ENCODE measurements around the gene VAPA. TPM values are rescaled to one million over a fixed set of nuclear protein-coding genes. Genes with fewer than 3 reads are reported as not detected.

Gene VAPA
- polyA plus RNA-seq, 1 donor (not counting 4 experiments of a cell fraction or from before 2014, with no cell fraction given): 350 TPM

DNA sequence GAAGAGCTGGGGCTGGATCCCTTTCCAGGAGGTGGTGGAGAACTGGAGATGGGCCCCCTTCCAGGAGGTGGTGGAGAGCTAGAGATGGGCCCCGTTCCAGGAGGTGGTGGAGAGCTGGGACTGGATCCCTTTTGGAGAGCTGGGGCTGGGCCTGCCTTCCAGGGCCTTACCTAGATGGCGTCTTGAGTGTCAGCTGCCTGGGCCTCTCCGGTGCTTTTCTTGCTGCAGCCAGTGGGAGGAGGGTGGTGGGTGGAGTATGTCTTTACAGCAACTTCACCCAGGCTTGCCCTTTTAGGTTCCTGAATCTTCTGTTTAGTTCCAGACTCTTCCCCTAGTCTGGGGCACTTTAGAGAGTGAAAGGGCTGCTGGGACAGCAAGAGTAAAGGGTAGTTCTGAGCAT, 47.2 kb upstream of the VAPA start:
- Histone ChIP-seq H3K4me3 (ENCODE audit: control insufficient read depth in 2 of 3, extremely low read depth in 1 of 3, insufficient read depth in 2 of 3, low read depth in 1 of 3, low read length in 3 of 3) (no peak overlapping the region), H3K27me3 (ENCODE audit: control insufficient read depth, extremely low read depth, insufficient read depth, low read length) (no peaks in the 10 kb centered on the region), H3K9me3 (ENCODE audit: control insufficient read depth, low read depth, low read length) (peaks cover 6% of the 10 kb centered on the region), H2AFZ (ENCODE audit: control insufficient read depth, low read length) (no peak overlapping the region), H3K79me2 (ENCODE audit: control insufficient read depth, insufficient read depth, low read length) (no peaks in the 10 kb centered on the region), H3K36me3 (ENCODE audit: control insufficient read depth in 2 of 2, extremely low read depth in 1 of 2, insufficient read depth in 2 of 2, low read length in 2 of 2) (no peaks in the 10 kb centered on the region), H3K4me1 (ENCODE audit: control insufficient read depth, extremely low read depth, insufficient read depth, low read length) (peaks cover 23% of the 10 kb centered on the region), H3K4me2 (ENCODE audit: control insufficient read depth, extremely low read depth, insufficient read depth, low read depth, low read length) (no peak overlapping the region), H3K27ac (ENCODE audit: control insufficient read depth, insufficient read depth, low read length) (no peak overlapping the region), H3K9ac (ENCODE audit: control insufficient read depth, extremely low read depth, insufficient read depth, low read length) (no peak overlapping the region), H3K9me1 (ENCODE audit: control insufficient read depth, extremely low read depth, insufficient read depth, low read length) (no peaks in the 10 kb centered on the region), H4K20me1 (ENCODE audit: control insufficient read depth, extremely low read depth, insufficient read depth, low read length) (no peaks in the 10 kb centered on the region)
- FAIRE-seq (no peak), DNase-seq (ENCODE audit: low read depth, low spot score) (no peak)
- dilution Hi-C loops (cut with MboI; ENCODE audit: extremely low pct_ligation_motif_present, low sequenced_read_pairs): no loop called here
- TF ChIP-seq, protein P1, sequence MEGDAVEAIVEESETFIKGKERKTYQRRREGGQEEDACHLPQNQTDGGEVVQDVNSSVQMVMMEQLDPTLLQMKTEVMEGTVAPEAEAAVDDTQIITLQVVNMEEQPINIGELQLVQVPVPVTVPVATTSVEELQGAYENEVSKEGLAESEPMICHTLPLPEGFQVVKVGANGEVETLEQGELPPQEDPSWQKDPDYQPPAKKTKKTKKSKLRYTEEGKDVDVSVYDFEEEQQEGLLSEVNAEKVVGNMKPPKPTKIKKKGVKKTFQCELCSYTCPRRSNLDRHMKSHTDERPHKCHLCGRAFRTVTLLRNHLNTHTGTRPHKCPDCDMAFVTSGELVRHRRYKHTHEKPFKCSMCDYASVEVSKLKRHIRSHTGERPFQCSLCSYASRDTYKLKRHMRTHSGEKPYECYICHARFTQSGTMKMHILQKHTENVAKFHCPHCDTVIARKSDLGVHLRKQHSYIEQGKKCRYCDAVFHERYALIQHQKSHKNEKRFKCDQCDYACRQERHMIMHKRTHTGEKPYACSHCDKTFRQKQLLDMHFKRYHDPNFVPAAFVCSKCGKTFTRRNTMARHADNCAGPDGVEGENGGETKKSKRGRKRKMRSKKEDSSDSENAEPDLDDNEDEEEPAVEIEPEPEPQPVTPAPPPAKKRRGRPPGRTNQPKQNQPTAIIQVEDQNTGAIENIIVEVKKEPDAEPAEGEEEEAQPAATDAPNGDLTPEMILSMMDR (optimal IDR thresholded peaks at IDR 0.05 in 1 of 3, IDR thresholded peaks at IDR 0.05 in 1 of 3, conservative IDR thresholded peaks at IDR 0.05 in 1 of 3; ENCODE audit: extremely low read depth in 1 of 3, insufficient read depth in 2 of 3, low read length in 3 of 3): no peak
- no peak for TF ChIP-seq EZH2 (IDR thresholded peaks at IDR 0.05; ENCODE audit: low read length)

DNA sequence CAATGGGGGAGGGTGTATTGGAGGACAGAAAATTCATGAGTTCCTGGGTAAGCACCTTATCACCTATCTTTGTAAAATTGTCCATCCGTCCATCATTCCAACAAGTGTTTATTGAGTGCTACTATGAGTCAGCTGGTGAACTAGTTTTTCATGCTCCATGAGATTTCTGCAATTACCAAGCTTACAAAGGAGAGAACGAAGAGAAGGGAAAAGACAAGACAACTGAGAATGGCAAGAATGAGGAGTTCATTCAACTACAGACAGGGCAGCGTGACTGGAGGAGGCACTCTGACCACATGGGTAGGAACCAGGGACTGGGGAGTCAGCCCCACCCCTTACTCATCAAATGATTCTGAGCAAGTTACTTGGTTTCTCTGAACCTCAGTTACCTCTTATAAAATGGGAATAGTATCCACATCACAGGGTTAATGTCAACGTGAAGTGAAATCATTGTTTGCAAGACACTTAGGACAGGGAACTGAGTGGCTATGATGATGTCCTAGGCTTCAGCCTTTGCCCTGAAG, 46.7 kb upstream of the VAPA start:
- peaks cover 6% of the 10 kb centered on the region for H3K9me3 ChIP-seq (ENCODE audit: control insufficient read depth, low read depth, low read length)
- FAIRE-seq (no peak), DNase-seq (ENCODE audit: low read depth, low spot score) (no peak)
- H2AFZ ChIP-seq (ENCODE audit: control insufficient read depth, low read length): no peak overlapping the region
- no peaks in the 10 kb centered on the region for H3K79me2 ChIP-seq (ENCODE audit: control insufficient read depth, insufficient read depth, low read length)
- no peaks in the 10 kb centered on the region for H3K36me3 ChIP-seq (ENCODE audit: control insufficient read depth in 2 of 2, extremely low read depth in 1 of 2, insufficient read depth in 2 of 2, low read length in 2 of 2)
- peaks cover 23% of the 10 kb centered on the region for H3K4me1 ChIP-seq (ENCODE audit: control insufficient read depth, extremely low read depth, insufficient read depth, low read length)
- no peaks in the 10 kb centered on the region for H3K27me3 ChIP-seq (ENCODE audit: control insufficient read depth, extremely low read depth, insufficient read depth, low read length)
- no peaks in the 10 kb centered on the region for H4K20me1 ChIP-seq (ENCODE audit: control insufficient read depth, extremely low read depth, insufficient read depth, low read length)
- no peak overlapping the region for H3K9ac ChIP-seq (ENCODE audit: control insufficient read depth, extremely low read depth, insufficient read depth, low read length)
- no peaks in the 10 kb centered on the region for H3K9me1 ChIP-seq (ENCODE audit: control insufficient read depth, extremely low read depth, insufficient read depth, low read length)
- no peak overlapping the region for H3K4me2 ChIP-seq (ENCODE audit: control insufficient read depth, extremely low read depth, insufficient read depth, low read depth, low read length)
- no peak overlapping the region for H3K4me3 ChIP-seq (ENCODE audit: control insufficient read depth in 2 of 3, extremely low read depth in 1 of 3, insufficient read depth in 2 of 3, low read depth in 1 of 3, low read length in 3 of 3)
- TF ChIP-seq EZH2 (IDR thresholded peaks at IDR 0.05; ENCODE audit: low read length): no peak
- TF ChIP-seq, protein P1 (optimal IDR thresholded peaks at IDR 0.05 in 1 of 3, IDR thresholded peaks at IDR 0.05 in 1 of 3, conservative IDR thresholded peaks at IDR 0.05 in 1 of 3; ENCODE audit: extremely low read depth in 1 of 3, insufficient read depth in 2 of 3, low read length in 3 of 3): no peak
- dilution Hi-C loops (cut with MboI; ENCODE audit: extremely low pct_ligation_motif_present, low sequenced_read_pairs): no loop called here
- H3K27ac ChIP-seq (ENCODE audit: control insufficient read depth, insufficient read depth, low read length): no peak overlapping the region
